Measurements from ENCODE around the gene BAZ2B.

DNA sequence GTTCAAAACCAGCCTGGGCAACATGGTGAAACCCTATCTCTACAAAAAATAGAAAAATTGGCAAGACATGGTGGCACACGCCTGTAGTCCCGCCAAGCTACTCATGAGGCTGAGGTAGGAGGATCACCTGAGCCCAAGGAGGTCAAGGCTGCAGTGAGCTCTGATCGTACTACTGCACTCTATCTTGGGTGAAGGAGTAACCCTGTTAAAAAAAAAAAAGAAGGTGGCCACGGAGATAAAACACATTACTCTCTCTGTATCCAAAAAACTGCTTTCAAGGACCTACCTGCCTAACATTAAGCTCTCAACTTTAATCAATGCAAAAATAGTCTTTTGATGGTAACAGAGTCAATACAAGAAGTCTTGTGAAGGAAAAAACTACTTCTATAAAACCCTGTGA lies 57.3 kb downstream of the BAZ2B start:
- TF ChIP-seq, protein P1, sequence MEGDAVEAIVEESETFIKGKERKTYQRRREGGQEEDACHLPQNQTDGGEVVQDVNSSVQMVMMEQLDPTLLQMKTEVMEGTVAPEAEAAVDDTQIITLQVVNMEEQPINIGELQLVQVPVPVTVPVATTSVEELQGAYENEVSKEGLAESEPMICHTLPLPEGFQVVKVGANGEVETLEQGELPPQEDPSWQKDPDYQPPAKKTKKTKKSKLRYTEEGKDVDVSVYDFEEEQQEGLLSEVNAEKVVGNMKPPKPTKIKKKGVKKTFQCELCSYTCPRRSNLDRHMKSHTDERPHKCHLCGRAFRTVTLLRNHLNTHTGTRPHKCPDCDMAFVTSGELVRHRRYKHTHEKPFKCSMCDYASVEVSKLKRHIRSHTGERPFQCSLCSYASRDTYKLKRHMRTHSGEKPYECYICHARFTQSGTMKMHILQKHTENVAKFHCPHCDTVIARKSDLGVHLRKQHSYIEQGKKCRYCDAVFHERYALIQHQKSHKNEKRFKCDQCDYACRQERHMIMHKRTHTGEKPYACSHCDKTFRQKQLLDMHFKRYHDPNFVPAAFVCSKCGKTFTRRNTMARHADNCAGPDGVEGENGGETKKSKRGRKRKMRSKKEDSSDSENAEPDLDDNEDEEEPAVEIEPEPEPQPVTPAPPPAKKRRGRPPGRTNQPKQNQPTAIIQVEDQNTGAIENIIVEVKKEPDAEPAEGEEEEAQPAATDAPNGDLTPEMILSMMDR (conservative IDR thresholded peaks at IDR 0.05), result no peak
- TF ChIP-seq ZFX (IDR thresholded peaks at IDR 0.05), result no peak

Measured in C4-2B (cell line).